GM21529 (cell line): ENCODE results near the gene GPR176.
"Not testable (repeated sequence)": the region's sequence is repeated elsewhere in the genome, so short reads cannot be mapped to it uniquely, and the experiment has no call there.

Experiments used
- ATAC-seq: cut with Tn5 transposase; IDR thresholded peaks from one replicate; pipeline ENCODE4 v1.9.1; 2021; ENCODE audit not compliant: unreplicated experiment

GPR176 gene

DNA sequence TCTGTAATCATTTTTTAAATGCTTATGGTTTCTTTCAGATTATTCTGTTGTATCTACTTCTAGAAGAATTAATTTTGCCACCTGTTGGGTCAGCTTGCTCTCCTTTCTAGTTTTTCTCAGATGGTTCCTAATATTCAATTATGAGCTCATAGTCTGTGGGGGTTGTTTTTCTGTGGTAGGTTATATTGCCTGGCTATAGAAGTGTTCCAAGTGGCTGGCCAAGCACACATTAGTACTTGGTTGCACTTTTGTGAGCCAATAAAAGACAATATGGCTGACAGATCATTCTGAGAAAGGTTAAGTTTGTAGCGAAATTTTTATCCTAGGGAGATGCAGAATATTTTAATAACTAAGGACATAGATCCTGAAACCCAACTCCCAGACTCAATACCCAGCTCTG lies 105.6 kb downstream of the GPR176 start:
- no peak for ATAC-seq

- not testable (repeated sequence) for ATAC-seq
Observed at GRCh38 chr15:39812651-39813050, 107.4 kb downstream of the GPR176 start.

- ATAC-seq, result no peak
Observed at GRCh38 chr15:39808909-39809308, 111.2 kb downstream of the GPR176 start.

GRCh38 chr15:39807791-39808190 lies 112.3 kb downstream of the GPR176 start:
- no peak for ATAC-seq

- ATAC-seq, result no peak
Observed at GRCh38 chr15:39804026-39804425, 116.0 kb downstream of the GPR176 start.

- no peak for ATAC-seq
Observed at GRCh38 chr15:39803016-39803415, 117.0 kb downstream of the GPR176 start.

DNA sequence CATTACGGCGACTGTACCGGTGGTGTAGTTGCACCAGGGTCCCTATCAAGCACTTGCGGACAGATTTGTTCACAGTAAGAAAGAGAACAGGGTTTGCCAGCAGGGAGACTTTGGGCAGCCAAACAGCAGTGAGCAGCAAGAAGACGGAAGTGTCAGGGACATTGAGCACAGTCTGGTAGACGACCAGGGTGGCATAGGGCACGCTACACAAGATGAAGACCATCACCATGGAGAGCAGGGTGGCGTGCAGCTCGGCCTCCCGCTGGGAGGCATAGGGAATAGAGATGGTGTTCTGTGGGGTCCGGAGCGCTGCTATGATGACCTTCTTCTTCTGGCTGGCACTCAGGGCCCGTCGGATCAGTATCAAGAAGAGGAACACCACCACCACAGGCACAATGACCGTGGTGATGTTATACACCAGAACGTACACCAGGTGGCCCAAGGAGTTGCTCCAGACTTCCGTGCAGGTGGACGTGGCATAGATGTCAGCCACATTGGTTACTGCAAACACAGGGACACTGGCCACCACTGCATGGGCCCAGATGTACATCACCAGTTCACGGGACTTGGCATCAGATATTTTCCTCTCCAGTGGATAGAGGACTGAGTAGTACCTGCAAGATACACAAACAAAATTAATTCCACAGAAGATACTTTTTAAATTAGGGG lies 118.3 kb downstream of the GPR176 start:
- peak; percentile 72 for ATAC-seq

DNA sequence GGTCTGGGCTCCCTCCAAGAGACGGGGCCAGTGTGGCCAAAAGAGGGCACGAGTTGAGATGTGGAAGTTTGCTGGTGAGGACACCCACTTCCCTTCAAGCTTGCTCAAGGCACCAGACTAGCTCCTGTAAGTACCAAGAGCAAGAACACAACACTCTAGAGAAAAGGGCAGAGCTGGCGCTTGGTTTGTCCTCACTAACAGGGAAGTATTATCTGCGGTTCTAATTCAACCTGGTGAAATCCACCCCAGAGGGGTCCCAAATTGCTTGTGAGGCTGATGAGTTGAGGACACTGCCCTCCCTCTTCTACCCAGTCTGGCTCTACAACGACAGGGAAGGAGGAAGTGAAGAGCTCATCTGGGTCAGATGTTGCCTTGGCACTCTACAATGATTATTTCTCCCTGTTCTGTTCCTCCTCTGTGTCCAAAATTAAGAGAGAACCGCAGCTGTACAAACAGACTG lies 120.5 kb downstream of the GPR176 start:
- ATAC-seq, result no peak

DNA sequence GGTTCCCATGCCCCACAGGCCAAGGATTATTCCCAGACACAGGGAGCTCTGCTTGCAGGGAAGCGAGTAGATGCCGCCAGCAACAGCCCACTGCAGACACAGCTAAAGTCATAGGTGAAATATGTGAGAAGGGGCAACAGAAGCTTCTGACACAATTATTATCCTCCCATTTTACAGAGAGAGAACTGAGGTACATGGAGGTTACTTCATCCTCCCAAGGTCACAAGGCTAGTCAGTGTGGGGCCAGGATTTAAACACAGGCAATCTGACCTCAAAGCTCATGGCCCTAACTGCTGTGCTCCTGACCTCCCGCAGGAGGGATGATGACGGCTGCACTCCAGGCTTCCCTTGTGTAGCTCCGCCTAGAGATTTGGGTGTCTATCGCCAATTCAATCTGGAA lies 121.7 kb downstream of the GPR176 start:
- ATAC-seq, result no peak

DNA sequence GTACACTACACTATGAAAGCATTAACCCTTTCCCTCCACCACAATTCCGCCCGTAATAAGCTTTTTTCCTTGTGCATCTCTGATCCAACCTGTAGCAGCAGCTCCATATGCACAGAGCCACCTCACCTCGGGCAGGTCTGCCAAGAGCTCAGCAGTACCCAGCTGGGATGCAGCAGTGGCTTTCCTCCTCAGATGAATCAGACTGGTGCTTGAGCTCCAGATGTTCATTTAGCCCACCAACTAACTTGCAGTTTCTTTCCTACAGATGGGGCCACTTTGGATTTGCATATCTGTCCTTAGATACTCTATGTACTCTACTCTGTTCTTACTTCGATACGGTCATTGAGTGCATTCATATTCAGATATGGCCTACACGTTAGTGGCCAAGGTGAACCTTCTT lies 122.7 kb downstream of the GPR176 start:
- no peak for ATAC-seq

- no peak for ATAC-seq
Observed at GRCh38 chr15:39796601-39797000, 123.5 kb downstream of the GPR176 start.

DNA sequence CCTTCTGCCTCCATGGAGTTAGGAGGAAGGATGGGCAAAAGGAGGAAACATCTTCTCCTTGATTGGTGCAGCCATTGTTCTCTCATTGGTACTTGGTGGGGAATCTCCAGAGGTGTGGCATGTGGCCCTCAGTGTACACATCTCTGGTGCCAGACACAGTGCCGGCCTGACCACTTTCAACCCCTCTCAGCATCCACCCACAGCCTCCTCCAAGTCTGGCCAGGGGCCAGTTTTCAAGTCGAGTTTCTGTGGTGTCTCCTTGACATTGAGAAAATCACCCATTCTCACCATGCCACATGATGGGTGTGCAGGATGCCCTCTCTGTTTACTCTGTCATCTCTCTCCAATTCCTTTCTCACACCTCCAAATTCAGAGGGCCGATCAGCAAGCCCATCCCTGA lies 124.6 kb downstream of the GPR176 start:
- no peak for ATAC-seq

GRCh38 chr15:39794954-39795353 lies 125.1 kb downstream of the GPR176 start:
- ATAC-seq, result no peak

DNA sequence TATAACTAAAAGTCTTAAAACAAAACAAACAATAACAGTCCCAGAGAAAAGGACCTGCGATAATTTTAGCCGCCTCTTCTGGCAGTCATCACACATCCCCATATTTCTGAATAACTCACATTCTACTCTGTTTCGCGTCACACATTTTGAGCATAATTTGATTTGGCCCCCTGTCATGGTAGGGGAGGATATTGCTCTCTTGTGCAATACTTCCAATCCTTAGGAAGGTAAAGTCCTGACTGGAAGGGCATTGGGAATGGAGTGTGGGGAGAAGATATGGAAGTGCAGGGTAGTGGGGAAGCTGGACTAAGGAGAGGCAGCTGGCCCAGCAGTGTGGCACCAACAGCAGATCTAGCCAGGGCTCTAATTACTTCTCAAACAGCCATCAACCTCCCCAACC lies 126.1 kb downstream of the GPR176 start:
- ATAC-seq, result no peak

- ATAC-seq, result no peak
Observed at GRCh38 chr15:39792844-39793335, 127.2 kb downstream of the GPR176 start.

DNA sequence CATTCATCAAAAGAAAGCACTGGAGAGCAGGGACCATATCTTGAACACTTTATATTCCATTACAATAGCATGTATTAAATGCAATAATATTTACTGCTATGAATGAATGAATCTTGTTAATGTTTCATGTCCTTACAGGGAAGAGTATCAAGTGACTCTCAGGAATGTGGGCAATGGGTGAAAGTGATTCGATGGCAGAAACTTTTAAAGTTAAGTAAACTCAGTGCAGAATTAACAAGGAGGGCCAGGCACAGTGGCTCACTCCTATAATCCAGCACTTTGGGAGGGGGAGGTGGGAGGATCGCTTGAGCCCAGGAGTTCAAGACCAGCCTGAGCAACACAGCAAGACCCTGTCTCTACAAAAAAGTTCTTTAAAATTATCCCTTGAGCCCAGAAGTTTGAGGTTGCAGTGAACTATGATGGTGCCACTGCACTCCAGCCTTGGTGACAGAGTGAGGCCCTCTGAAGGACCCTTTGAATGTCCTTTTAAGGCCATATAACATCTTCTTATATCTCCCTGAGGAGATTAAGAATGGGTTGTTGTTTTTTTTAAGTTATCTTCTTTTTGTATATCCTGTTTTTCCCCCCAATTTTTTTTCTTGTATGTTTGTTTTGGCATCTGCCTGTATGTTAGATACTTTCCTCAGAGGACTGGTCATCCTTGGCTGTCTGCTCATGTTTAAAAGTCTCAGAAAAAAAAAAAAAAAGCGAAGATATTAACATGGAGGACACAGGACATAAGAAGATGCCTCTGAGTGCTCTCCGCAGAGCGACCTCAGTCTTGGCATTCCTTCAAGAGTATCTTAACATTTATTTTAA lies 127.8 kb downstream of the GPR176 start:
- ATAC-seq, result no peak

DNA sequence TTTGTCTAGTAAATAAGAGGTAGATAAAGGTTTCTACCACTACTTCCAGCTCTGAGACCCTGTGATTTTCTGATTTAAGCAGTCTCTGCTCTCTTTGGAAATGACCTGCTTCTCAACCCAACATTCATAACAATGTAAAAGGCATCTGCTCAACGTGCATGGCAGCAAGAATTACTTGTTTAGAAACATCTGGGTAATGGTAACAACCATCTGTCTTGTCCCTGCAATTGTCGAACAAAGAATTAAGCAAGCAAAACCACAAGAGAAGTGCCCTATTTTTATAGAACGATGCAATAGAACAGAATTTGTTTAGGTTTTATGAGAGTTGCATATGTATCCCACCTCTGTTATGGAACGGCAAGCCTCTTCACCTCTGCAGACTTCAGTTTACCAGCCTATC lies 130.3 kb downstream of the GPR176 start:
- no peak for ATAC-seq

- ATAC-seq, result no peak
Observed at GRCh38 chr15:39788800-39789565, 131.1 kb downstream of the GPR176 start.

DNA sequence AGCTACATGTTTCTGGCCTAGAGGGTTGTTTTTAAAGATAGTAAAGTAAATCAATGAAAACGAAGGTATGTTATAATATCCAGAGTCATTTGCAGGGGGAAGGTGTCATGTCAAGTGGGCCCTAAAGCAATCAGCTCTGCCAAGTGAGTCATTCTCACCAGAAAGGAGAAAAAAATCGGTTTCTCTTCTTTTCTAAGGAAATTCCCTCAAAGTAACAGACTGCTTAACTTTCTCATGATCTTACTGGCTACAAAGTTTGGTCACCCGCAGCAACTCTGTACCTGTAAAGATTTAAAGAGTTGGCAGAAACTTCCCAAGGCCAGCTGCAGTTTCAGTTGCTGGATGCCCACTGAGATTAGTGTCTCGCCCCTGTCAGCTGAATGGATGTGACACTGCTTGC lies 132.0 kb downstream of the GPR176 start:
- no peak for ATAC-seq

- ATAC-seq, result no peak
Observed at GRCh38 chr15:39787479-39787878, 132.6 kb downstream of the GPR176 start.

DNA sequence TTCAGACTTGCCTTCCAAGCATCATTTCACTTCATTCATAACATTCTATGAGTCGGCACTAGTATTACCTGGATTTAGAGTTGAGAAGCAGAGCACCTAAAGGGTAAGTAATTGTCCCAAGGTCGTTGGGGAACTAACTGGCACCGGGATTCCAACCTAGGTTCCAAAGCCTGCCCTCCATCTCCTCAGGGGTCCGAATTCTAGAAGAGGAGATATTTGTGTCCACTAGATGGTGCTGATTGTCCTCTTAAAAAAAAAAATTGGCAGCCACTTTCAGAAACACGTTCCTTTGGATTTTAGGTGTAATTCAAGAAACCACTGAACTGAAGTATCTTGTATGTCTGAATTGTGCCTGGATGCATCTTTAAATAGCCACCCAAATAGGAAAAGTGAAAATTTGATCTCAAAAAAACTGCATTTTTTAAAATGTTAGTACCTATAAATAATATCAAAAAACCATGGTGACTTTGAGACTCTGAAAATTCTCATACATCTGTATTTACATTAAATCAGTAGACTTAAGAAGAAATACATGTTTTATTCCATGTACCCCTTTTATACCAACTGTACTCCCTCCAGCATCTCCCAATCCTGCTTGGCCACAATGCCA lies 133.5 kb downstream of the GPR176 start:
- no peak for ATAC-seq
